ENCODE measurements around the gene MYRIP. TPM values are rescaled to one million over a fixed set of nuclear protein-coding genes. Genes with fewer than 3 reads are reported as not detected.

MYRIP gene
- total and polyA plus RNA-seq, 10 of the 15 experiments (the other 5 are each of a cell fraction or from before 2014, with no cell fraction given), result 0.03 to 0.08 (median 0.04) TPM; not detected in 6

DNA sequence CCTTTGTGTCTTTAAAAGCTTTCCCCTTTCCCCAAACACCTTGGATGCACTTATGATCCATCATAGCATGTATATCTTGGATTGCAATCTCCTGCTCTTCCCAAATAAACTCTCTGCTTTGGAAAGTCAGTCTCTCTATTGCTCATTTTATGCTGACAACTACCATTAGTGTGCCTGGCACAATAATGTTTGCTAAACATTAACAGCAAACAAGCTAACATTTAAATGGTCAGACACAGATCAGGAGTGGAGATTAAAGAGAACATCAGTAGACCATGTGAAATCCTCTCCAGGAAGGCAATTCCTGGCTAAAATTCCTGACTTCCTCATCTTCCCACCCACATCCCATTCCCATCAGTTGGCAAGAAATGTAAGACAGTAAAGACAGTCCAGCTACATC lies 455.8 kb downstream of the MYRIP start:
- Histone ChIP-seq H3K9ac (ENCODE audit: control insufficient read depth, insufficient read depth, low read length) (no peak overlapping the region), H3K36me3 (ENCODE audit: control insufficient read depth in 2 of 2, insufficient read depth in 2 of 2, low read length in 1 of 2) (no peaks in the 10 kb centered on the region), H3K27me3 (replicated peaks in 1 of 2; ENCODE audit: control insufficient read depth in 2 of 2, insufficient read depth in 2 of 2, low read length in 1 of 2) (no peaks in the 10 kb centered on the region), H3K79me2 (ENCODE audit: control insufficient read depth, insufficient read depth, low read length) (no peaks in the 10 kb centered on the region), H3K4me3 (no peak overlapping the region), H3K9me3 (replicated peaks; ENCODE audit: control insufficient read depth, insufficient read depth, low read length) (no peaks in the 10 kb centered on the region), H4K20me1 (ENCODE audit: control insufficient read depth, insufficient read depth) (no peaks in the 10 kb centered on the region), H3K4me1 (ENCODE audit: control insufficient read depth, insufficient read depth, low read length) (no peaks in the 10 kb centered on the region), H2AFZ (ENCODE audit: control insufficient read depth, low read depth, low read length) (no peak overlapping the region), H3K27ac (ENCODE audit: control insufficient read depth, insufficient read depth) (no peak overlapping the region), H3K4me2 (ENCODE audit: control insufficient read depth, insufficient read depth) (no peak overlapping the region)
- in situ Hi-C loops (cut with MboI), result no loop called here
- FAIRE-seq, result no peak
- RAD21 ChIA-PET (ENCODE audit: unreplicated experiment), result no interaction called here
- intact Hi-C loops (cut with micrococcal nuclease; ENCODE audit: unreplicated experiment), result no loop called here
- DNase-seq (ENCODE audit: low read depth, low spot score), result no peak
- SMC1A ChIA-PET (ENCODE audit: uncharacterized antibody, unreplicated experiment), result no interaction called here
- no TSS peak for BruUV-seq (replicated peaks)
- CTCF ChIA-PET, result interaction anchor here (0.9 to 1.5 kb wide), 2 partner anchors 13 to 32 kb away, joined by 3 to 4 read pairs; no protein-coding TSS in a partner anchor
- POLR2A ChIA-PET, result no interaction called here
- no peak for ATAC-seq
- TF ChIP-seq, protein P1, sequence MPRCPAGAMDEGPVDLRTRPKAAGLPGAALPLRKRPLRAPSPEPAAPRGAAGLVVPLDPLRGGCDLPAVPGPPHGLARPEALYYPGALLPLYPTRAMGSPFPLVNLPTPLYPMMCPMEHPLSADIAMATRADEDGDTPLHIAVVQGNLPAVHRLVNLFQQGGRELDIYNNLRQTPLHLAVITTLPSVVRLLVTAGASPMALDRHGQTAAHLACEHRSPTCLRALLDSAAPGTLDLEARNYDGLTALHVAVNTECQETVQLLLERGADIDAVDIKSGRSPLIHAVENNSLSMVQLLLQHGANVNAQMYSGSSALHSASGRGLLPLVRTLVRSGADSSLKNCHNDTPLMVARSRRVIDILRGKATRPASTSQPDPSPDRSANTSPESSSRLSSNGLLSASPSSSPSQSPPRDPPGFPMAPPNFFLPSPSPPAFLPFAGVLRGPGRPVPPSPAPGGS (IDR thresholded peaks at IDR 0.05; ENCODE audit: borderline replicate concordance, insufficient read depth, low read depth, low read length, poor library complexity, severe bottlenecking), result no peak
- TF ChIP-seq ASH2L (IDR thresholded peaks at IDR 0.05; ENCODE audit: borderline replicate concordance, low read depth), result no peak
- TF ChIP-seq, protein P2, sequence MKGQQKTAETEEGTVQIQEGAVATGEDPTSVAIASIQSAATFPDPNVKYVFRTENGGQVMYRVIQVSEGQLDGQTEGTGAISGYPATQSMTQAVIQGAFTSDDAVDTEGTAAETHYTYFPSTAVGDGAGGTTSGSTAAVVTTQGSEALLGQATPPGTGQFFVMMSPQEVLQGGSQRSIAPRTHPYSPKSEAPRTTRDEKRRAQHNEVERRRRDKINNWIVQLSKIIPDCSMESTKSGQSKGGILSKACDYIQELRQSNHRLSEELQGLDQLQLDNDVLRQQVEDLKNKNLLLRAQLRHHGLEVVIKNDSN (IDR thresholded peaks at IDR 0.05; ENCODE audit: borderline replicate concordance, extremely low read length, insufficient read depth, low read depth, low read length), result no peak
- no peak for TF ChIP-seq BCLAF1 (IDR thresholded peaks at IDR 0.05)
- TF ChIP-seq CREM (IDR thresholded peaks at IDR 0.05; ENCODE audit: low read depth), result no peak
- no peak for TF ChIP-seq REST (IDR thresholded peaks at IDR 0.05; ENCODE audit: low read depth, low read length)
- TF ChIP-seq HCFC1 (IDR thresholded peaks at IDR 0.05; ENCODE audit: low read length), result no peak
- no peak for TF ChIP-seq SRF (IDR thresholded peaks at IDR 0.05; ENCODE audit: low read depth in 2 of 2, low read length in 2 of 2)
- no peak for TF ChIP-seq JUNB (IDR thresholded peaks at IDR 0.05)
- TF ChIP-seq BMI1 (IDR thresholded peaks at IDR 0.05; ENCODE audit: borderline replicate concordance), result no peak
- TF ChIP-seq MYC (IDR thresholded peaks at IDR 0.05; ENCODE audit: insufficient read depth, insufficient read length, insufficient replicate concordance, low read length, severe bottlenecking), result no peak
- TF ChIP-seq ZSCAN29 (IDR thresholded peaks at IDR 0.05), result no peak

All from GM12878 (cell line).